ENCODE data around the gene STPG2. TPM values are rescaled to one million over a fixed set of nuclear protein-coding genes. Genes with fewer than 3 reads are reported as not detected.

The STPG2 gene
- total RNA-seq, 1 experiment from 2014 or later = not detected

- ATAC-seq (no peak), DNase-seq (ENCODE audit: low read depth, low spot score) (no peak)
- in situ Hi-C loops (cut with HindIII; ENCODE audit: low pct_unique_long_range_greater_than_20kb, low sequenced_read_pairs) = no loop called here
- ChIA-PET CTCF (no interaction called here), POLR2A (no interaction called here)
- no TSS peak for BruUV-seq (replicated peaks)
- no peak overlapping the region for H3K4me3 ChIP-seq (ENCODE audit: low read depth in 2 of 2, low read length in 2 of 2)
- intact Hi-C loops (cut with micrococcal nuclease; ENCODE audit: unreplicated experiment) = no loop called here
- no peak overlapping the region for H3K27ac ChIP-seq (ENCODE audit: low read length)
- no peaks in the 10 kb centered on the region for H3K4me1 ChIP-seq (ENCODE audit: control insufficient read depth, insufficient read depth, low read length)
- no peaks in the 10 kb centered on the region for H3K36me3 ChIP-seq (ENCODE audit: control insufficient read depth, insufficient read depth, low read length)
- TF ChIP-seq REST (IDR thresholded peaks at IDR 0.05; ENCODE audit: insufficient read depth in 1 of 2, low read depth in 2 of 2, low read length in 1 of 2) (no peak), POLR2AphosphoS5 (IDR thresholded peaks at IDR 0.05; ENCODE audit: low read depth, low read length) (no peak), CTCF (IDR thresholded peaks at IDR 0.05) (no peak), SIN3A (IDR thresholded peaks at IDR 0.05; ENCODE audit: borderline replicate concordance, insufficient read depth, low read depth, low read length) (no peak), TCF7L2 (IDR thresholded peaks at IDR 0.05; ENCODE audit: low read depth, low read length) (no peak)
- no peaks in the 10 kb centered on the region for H3K27me3 ChIP-seq (ENCODE audit: control insufficient read depth, insufficient read depth, low read length)
- no peaks in the 10 kb centered on the region for H3K9me3 ChIP-seq (ENCODE audit: control insufficient read depth, insufficient read depth, low read depth, low read length)
These were observed 629.4 kb downstream of the STPG2 start for GRCh38 chr4:97513917-97514316.

Other genes starting within 250 kb of the STPG2 start
- gene RAP1GDS1, start 117.9 kb upstream of the STPG2 start, total RNA-seq (2021; ENCODE audit: unreplicated experiment) = 39.7 TPM

Measured in Panc1 (cell line).